ENCODE measurements around the gene AQP1.

AQP1 gene

DNA sequence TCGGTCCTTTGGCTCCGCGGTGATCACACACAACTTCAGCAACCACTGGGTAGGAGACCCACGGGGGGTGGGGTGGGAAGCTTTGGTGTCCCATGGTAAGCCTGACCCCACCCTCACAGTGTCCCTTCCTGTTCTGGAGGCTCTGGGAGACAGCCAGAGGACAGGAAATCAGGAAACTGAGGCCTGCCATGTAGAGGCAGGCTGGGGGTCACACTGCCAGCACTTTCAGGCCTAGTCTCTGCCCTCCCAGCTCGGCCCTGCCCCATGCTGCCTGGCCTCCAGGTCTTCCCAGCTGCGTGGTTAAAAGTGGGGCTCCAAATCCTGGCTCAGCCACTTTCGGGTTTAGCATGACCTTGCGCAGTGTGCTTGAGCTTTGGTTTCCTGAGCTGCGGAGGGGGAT lies 10.9 kb downstream of the AQP1 start:
- DNase-seq = no peak

GRCh38 chr7:30923009-30923773 lies 11.5 kb downstream of the AQP1 start:
- DNase-seq = no peak

GRCh38 chr7:30923774-30924413 lies 12.2 kb downstream of the AQP1 start:
- DNase-seq = no peak

GRCh38 chr7:30924624-30925023 lies 13.0 kb downstream of the AQP1 start:
- DNase-seq = no peak

DNA sequence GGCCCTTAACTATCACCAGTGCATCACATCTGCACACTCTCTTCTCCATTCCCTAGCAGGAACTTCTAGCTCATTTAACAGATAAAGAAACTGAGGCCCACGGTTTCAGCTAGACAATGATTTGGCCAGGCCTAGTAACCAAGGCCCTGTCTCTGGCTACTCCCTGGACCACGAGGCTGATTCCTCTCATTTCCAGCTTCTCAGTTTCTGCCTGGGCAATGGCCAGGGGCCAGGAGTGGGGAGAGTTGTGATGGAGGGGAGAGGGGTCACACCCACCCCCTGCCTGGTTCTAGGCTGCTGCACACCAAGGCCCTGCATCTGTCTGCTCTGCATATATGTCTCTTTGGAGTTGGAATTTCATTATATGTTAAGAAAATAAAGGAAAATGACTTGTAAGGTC lies 13.5 kb downstream of the AQP1 start:
- no peak for DNase-seq

- DNase-seq = no peak
These were observed 14.3 kb downstream of the AQP1 start for GRCh38 chr7:30925913-30926312.

DNA sequence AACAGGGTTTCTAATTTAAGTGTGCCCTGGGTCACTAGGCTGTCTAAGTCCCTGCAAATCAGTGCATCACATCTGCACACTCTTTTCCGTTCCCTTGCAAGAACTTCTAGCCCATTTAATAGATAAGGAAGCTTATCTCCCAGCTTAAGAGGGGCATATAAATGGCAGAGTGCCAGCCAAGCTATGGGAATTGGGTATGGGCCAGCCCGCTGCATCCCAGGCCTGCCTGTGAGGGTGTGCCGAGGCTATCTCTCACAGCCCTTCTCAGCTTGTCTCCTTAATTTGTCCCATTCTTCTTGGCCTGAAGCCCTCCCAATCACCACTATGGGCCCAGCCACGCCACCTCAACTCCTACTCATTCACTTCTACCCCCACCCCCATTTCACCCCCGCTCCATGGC lies 14.7 kb downstream of the AQP1 start:
- DNase-seq = no peak

DNA sequence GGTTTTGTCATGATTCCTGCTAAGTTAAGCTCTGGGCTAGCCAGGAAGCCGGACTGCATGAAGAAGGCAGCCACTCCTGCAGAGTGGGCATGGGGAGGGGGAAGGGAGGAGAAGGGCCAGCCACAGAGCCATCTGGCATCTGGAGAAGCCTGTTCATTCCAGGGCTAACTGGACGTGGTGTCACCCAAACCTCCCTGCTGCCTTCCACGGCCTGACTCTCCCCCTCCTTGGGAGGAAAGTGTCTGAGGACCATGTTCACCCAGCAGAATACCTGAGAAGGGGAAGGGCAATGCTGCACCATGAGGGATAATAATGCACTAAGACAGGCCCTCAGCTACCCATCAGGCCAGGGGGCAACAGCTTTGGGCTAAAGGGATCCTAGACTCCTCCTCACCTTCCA lies 15.4 kb downstream of the AQP1 start:
- no peak for DNase-seq

DNA sequence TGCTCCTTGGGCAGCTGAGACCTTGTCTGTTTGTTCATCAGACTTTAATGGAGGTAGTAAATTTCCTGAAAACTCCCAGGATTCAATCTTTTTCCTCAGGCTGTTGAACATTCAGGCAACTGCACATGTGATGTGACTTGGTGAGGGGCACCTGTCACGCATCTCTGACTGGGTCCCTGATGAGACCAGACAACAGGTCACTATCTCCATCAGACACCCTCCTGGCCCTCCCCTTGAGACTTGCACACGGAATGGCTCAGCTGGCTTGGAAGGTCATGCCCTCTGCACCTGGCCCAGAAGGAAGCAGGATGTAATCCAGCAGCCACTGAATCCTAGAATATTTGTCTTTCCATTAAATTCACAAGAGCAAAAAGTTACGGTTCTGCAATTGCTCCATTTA lies 15.9 kb downstream of the AQP1 start:
- no peak for DNase-seq

- no peak for DNase-seq
These were observed 16.7 kb downstream of the AQP1 start for GRCh38 chr7:30928254-30928872.

GRCh38 chr7:30929686-30930085 lies 18.0 kb downstream of the AQP1 start:
- DNase-seq = no peak

GRCh38 chr7:30930621-30931020 lies 19.0 kb downstream of the AQP1 start:
- no peak for DNase-seq

GRCh38 chr7:30931161-30931928 lies 19.7 kb downstream of the AQP1 start:
- DNase-seq = peak; percentile 69

GRCh38 chr7:30931929-30932540 lies 20.4 kb downstream of the AQP1 start:
- DNase-seq = no peak

DNA sequence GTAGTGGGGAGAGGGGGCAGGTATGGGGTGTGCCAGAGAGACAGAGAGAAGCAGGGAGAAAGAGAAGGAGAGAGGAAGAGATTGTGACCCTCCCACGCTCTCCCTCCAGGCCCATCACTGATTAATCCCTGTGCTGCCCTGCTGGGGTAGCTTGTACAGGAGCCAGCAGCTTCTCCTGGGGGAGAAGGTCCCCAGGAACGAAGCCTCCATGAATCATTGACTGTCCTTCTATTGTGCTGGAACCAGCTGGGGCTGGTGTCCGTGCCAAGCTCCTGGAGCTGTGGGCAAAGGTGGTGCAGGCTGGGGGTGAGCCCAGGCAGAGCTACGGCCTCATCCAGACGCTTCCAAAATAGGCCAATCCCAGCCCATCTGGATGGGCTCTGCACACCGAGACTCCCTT lies 20.9 kb downstream of the AQP1 start:
- DNase-seq = peak; percentile 27

- DNase-seq = no peak
These were observed 21.7 kb downstream of the AQP1 start for GRCh38 chr7:30933124-30933974.

GRCh38 chr7:30934225-30934624 lies 22.6 kb downstream of the AQP1 start:
- no peak for DNase-seq

GRCh38 chr7:30934732-30935568 lies 23.3 kb downstream of the AQP1 start:
- no peak for DNase-seq

GRCh38 chr7:30935569-30935877 lies 23.9 kb downstream of the AQP1 start:
- DNase-seq = no peak

- no peak for DNase-seq
These were observed 25.1 kb downstream of the AQP1 start for GRCh38 chr7:30936650-30937245.

DNA sequence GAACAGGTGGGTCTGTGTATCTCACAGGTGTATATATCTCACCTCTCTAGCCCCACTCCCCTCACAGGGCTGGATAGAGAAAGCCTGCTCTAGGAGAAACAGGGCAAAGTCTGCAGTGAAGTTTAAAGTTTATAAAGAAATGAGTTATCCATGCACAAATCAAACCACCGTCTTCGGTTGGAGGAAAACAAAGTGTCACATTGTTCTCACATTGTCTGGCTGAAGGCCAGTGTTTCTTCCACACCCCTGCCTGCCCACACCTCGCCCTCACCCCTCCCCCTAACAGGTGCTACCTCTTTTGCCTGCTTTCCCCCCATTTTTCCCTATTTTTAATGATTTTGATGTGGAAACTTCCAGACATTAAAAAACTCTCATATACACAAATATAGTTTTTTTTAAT lies 25.8 kb downstream of the AQP1 start:
- DNase-seq = no peak
